ENCODE data around the gene ARHGAP8. TPM values are rescaled to one million over a fixed set of nuclear protein-coding genes. Genes with fewer than 3 reads are reported as not detected.

The ARHGAP8 gene
- total RNA-seq, 2 experiments from 2014 or later: 5.7 to 6.3 TPM

GRCh38 chr22:44726439-44726838, 25.9 kb upstream of the ARHGAP8 start:
- Histone ChIP-seq H3K4me3 (ENCODE audit: low read length) (no peak overlapping the region), H3K4me1 (ENCODE audit: insufficient read depth, low read length) (peaks cover 13% of the 10 kb centered on the region), H3K27me3 (ENCODE audit: control insufficient read depth in 1 of 2, insufficient read depth in 2 of 2, low read length in 2 of 2) (no peaks in the 10 kb centered on the region), H3K36me3 (ENCODE audit: insufficient read depth, low read length) (peaks cover 41% of the 10 kb centered on the region), H3K27ac (ENCODE audit: low read depth in 1 of 2, low read length in 2 of 2) (no peak overlapping the region), H3K9me3 (ENCODE audit: control insufficient read depth in 1 of 2, insufficient read depth in 1 of 2, low read length in 2 of 2) (no peaks in the 10 kb centered on the region)
- Mint-ChIP-seq H3K36me3 (ENCODE audit: low read depth) (peaks cover 15% of the 10 kb centered on the region), H3K27me3 (no peaks in the 10 kb centered on the region), H3K4me3 (no peak overlapping the region), H3K9me3 (no peaks in the 10 kb centered on the region), H3K4me1 (ENCODE audit: low read depth) (no peaks in the 10 kb centered on the region), H3K27ac (no peak overlapping the region)
- ATAC-seq (ENCODE audit: poor library complexity) (no peak), DNase-seq (no peak)
- TF ChIP-seq CTCF (IDR thresholded peaks at IDR 0.05): no peak
- intact Hi-C loops (cut with DNase I, micrococcal nuclease): no loop called here
- ChIA-PET CTCF (no interaction called here), POLR2A (no interaction called here)

DNA sequence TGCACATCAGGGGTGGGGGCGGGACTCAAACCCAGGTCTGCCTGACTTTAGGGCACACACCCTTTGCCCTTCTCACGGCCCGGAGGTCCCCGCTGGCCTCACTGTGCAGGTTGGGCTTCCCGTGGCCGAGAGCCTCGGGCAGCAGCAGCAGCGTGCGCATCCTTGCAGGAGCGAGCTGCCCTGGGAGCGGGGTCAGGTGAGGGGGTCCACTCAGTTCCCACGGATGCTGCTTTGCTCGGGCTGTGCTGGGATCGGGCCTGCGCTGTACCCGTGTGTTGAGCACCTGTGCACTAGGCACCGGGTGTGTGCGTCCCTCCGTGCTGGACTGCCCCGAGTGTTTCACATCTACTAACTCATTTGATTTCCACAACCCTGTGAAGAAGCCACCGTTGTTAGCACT, 25.2 kb upstream of the ARHGAP8 start:
- H3K4me1 Mint-ChIP-seq (ENCODE audit: low read depth): no peaks in the 10 kb centered on the region
- H3K27me3 Mint-ChIP-seq: no peaks in the 10 kb centered on the region
- H3K9me3 Mint-ChIP-seq: no peaks in the 10 kb centered on the region
- H3K4me3 Mint-ChIP-seq: no peak overlapping the region
- no peak for ATAC-seq (ENCODE audit: poor library complexity)
- intact Hi-C loops (cut with DNase I, micrococcal nuclease): no loop called here
- no peak overlapping the region for H3K27ac ChIP-seq (ENCODE audit: low read depth in 1 of 2, low read length in 2 of 2)
- peaks cover 0 to 2% of the 10 kb centered on the region in 2 experiments for H3K9me3 ChIP-seq (ENCODE audit: control insufficient read depth in 1 of 2, insufficient read depth in 1 of 2, low read length in 2 of 2)
- H3K4me3 ChIP-seq (ENCODE audit: low read length): no peak overlapping the region
- H3K27ac Mint-ChIP-seq: no peak overlapping the region
- no peak for TF ChIP-seq CTCF (IDR thresholded peaks at IDR 0.05)
- no peaks in the 10 kb centered on the region for H3K27me3 ChIP-seq (ENCODE audit: control insufficient read depth in 1 of 2, insufficient read depth in 2 of 2, low read length in 2 of 2)
- peaks cover 13% of the 10 kb centered on the region for H3K4me1 ChIP-seq (ENCODE audit: insufficient read depth, low read length)
- ChIA-PET CTCF (no interaction called here), POLR2A (no interaction called here)
- no peak for DNase-seq
- peaks cover 42% of the 10 kb centered on the region for H3K36me3 ChIP-seq (ENCODE audit: insufficient read depth, low read length)
- peaks cover 15% of the 10 kb centered on the region for H3K36me3 Mint-ChIP-seq (ENCODE audit: low read depth)

GRCh38 chr22:44727709-44728108, 24.7 kb upstream of the ARHGAP8 start:
- ATAC-seq (ENCODE audit: poor library complexity) (no peak), DNase-seq (no peak)
- Histone ChIP-seq H3K27ac (ENCODE audit: low read depth in 1 of 2, low read length in 2 of 2) (no peak overlapping the region), H3K36me3 (ENCODE audit: insufficient read depth, low read length) (peaks cover 42% of the 10 kb centered on the region), H3K9me3 (ENCODE audit: control insufficient read depth in 1 of 2, insufficient read depth in 1 of 2, low read length in 2 of 2) (peaks cover 0 to 6% of the 10 kb centered on the region in 2 experiments), H3K27me3 (ENCODE audit: control insufficient read depth in 1 of 2, insufficient read depth in 2 of 2, low read length in 2 of 2) (no peaks in the 10 kb centered on the region), H3K4me1 (ENCODE audit: insufficient read depth, low read length) (peaks cover 13% of the 10 kb centered on the region), H3K4me3 (ENCODE audit: low read length) (no peak overlapping the region)
- Mint-ChIP-seq H3K4me3 (no peak overlapping the region), H3K27me3 (no peaks in the 10 kb centered on the region), H3K9me3 (no peaks in the 10 kb centered on the region), H3K4me1 (ENCODE audit: low read depth) (no peaks in the 10 kb centered on the region), H3K36me3 (ENCODE audit: low read depth) (peaks cover 15% of the 10 kb centered on the region), H3K27ac (no peak overlapping the region)
- CTCF ChIA-PET: no interaction called here
- POLR2A ChIA-PET: no interaction called here
- no peak for TF ChIP-seq CTCF (IDR thresholded peaks at IDR 0.05)
- intact Hi-C loops (cut with DNase I, micrococcal nuclease): no loop called here
